NCI-H524 treated with DMSO at 0.1 percent for 48 hours (cell line): ENCODE measurements around the gene BACH2.
"Not testable (repeated sequence)": the region's sequence is repeated elsewhere in the genome, so short reads cannot be mapped to it uniquely, and the experiment has no call there.

Source experiments
- DNase-seq: peaks from one replicate; lab custom pipeline; 2025; lab: John Stamatoyannopoulos, UW

Gene BACH2

GRCh38 chr6:90151576-90152422 lies 144.8 kb downstream of the BACH2 start:
- no peak for DNase-seq

DNA sequence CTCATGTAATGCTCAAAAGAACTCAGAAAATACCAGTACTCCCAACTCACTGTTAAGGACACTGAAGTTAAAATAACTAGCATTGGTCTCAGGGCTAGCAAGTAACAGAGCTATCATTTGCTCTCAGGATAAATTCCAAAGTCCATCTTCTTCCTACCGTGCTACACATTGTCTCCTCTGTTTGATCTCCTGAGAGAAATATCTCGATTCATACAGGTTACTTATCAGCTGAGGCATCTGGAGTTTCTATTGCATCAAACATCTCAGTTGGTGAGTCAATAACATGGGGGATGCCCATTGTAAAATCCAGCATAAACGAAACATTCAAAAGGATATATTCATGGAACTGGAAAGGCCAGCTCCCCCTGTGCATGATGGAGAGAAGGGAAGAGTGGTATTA lies 147.4 kb downstream of the BACH2 start:
- no peak for DNase-seq

DNA sequence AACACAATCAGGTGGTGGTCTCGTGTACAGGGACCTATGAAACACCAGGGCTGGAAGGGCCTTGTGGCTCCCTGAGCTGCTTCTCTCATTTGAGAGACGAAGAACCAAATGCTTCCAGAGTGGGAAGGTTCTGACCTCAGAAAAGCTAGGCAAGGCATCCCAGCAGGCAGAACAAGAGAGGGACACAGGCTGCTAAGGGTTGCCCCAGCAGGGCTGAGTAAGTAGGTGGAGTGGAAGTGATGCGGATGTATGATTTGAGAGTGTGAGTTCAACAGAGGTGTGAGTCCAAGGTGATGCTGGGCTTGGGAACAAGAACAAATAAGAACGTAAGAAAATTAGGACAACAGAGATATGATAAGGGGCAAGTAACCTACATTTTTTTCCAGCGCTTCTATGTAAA lies 147.8 kb downstream of the BACH2 start:
- DNase-seq = no peak

DNA sequence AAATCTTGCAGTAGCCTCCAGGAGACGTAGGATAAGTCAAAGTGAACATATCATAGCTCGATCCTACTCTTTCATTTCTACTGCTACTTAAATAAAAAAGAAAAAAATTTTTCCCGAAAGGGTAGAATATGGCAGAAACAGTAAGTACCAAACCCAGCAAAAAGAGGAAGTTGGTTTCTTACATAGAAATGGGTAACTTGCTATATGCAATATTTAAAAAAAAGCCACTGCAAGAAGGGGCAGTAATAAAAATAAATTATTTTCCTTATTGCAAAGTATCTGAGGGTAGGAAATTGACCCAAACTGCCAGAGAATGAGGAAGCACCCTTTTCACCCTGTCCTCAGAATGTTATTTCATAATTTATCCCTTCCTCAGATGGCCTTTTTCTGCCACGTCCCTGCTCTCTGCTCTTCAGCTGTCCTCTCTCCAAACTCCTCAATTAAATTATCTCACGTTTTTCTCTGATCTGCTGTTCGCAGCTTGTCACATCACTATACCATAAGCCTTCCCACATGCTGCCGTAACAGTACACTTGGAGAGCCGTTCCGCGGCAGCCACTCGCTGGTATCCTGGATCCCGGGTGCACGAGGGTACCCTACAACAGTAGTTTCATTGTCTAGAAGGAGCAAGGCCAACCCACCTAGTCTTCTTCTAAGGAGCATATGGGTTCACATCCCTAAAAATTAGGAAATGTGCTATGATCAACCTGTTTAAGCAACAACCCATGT lies 149.6 kb downstream of the BACH2 start:
- no peak for DNase-seq

DNA sequence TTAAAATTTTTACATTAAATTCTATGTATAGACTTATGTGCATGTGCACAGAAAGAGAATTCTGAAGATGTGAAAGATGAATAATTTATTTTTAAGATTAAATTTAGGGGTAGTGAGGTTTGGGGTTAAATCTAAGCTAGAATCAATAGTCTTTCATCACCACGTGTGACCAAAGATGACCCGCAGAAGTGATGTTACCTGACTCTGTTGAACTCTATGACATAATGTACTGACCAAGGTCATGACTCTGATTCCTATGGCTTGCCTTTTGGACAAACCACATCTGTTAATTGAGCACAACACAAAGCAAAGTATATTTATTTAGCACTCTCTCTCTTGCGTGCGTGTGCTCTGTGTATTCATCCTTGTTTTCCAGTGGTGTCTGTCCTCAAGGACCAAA lies 150.6 kb downstream of the BACH2 start:
- DNase-seq = no peak

DNA sequence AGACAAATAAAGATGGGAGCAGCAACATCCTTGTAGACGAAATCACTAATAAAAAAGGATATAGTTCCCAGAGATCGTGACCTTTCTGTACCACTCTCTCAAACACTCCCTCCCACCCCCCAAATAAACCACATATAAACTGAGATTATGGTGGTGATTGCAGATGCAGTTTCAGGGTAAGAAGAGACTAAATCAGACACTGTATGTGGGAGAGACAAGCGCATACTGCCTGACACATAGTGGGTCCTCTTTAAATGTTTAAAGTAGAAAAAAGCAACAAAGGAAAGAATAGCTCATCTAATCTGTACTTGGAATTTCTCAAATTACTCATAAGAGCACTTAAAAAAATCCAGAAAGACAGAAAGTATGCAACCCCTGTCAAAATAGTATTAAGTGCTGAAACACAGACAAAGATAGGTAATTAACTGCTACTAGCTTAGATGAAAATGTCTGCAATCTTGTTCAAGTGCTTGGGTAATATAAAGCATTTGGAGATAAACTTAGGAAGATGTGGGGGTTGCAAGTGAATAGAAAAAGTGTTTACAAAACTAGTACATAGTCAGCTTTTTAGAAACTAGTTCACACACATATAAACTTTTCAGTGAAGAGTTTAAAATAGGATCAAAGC lies 151.6 kb downstream of the BACH2 start:
- no peak for DNase-seq

DNA sequence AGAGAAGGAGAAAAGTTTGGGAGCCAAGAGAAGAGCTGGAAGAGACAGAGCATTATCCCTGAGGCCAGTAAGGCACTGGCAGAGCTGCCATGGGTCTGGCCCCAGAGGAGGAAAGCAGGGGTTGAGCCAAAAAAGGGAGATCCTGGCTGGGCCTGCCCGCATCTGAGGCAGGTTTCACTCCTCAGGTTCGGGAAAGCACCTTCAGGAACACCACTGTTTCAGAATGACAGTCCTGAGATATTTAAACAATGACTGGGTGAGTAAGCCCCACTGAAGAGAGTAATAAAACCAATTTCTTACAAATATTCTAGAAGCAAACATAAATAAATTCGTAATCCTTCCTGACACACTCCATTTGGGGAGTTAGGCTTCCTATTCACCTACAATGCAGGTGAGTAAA lies 152.2 kb downstream of the BACH2 start:
- DNase-seq = no peak

- no peak for DNase-seq
These were observed 156.0 kb downstream of the BACH2 start for GRCh38 chr6:90140683-90141082.

DNA sequence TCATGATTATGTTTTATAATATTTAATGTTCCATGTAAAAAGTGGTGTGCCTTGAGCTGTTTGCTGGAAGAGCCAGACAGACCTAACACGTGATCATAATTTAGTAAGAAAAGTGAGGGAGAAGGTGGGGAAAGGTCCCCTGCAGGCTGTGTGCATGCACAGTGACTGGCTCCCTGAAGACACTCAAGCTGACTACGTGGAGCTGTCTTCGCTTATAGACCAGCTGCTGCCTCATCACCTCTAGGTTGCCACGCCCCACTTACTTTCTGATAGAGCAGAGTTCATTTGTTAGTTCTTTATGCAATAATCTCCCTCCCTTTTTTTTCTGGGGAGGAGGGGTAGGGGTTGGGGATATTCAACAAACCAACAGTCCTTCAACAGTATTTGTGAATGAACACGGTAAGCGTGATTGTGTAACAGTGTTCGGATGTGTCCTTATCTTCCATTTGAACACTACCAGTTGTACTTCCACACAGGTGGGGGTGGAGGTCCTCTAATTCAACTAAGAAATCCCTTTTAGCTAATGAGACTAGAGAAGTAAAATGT lies 157.3 kb downstream of the BACH2 start:
- no peak for DNase-seq

DNA sequence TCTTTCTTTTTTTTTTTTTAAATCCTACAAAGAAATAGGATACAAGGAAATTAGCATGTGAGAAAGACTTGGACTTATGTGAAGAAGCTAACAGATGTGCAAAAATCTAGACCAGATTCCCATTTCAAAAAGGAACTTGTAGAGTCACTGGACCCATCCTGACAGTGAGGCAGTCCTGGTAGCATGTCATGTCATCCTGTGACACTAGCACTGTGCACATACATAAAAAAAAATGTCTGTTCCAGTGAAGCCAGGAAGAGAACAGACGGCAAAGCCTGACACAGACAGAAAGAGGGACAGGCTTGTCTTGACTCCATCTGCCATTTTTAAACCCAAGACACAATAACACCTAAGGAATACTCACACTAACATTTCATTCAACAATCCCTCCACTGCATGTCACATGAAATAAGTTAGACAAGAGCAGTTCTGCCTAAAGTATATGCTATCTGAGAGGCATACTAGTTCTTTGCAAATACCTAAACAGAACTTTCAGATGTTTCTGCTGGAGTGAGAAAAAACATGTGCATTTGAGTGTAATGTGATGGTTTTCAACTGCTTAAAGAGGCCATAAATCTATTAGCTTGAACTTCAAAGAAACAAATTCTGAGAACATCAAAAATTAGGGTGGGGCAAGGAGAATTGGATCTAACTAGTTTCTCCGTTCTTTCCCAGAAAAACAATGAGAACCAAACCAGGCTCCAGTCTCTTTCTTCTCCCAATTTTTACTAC lies 159.6 kb downstream of the BACH2 start:
- DNase-seq = no peak

- no peak for DNase-seq
These were observed 160.5 kb downstream of the BACH2 start for GRCh38 chr6:90136176-90136575.

- DNase-seq = no peak
These were observed 161.0 kb downstream of the BACH2 start for GRCh38 chr6:90135667-90136066.

- DNase-seq = not testable (repeated sequence)
These were observed 163.0 kb downstream of the BACH2 start for GRCh38 chr6:90133664-90134063.

GRCh38 chr6:90131614-90132423 lies 164.8 kb downstream of the BACH2 start:
- DNase-seq = no peak

- DNase-seq = no peak
These were observed 165.5 kb downstream of the BACH2 start for GRCh38 chr6:90131125-90131524.

DNA sequence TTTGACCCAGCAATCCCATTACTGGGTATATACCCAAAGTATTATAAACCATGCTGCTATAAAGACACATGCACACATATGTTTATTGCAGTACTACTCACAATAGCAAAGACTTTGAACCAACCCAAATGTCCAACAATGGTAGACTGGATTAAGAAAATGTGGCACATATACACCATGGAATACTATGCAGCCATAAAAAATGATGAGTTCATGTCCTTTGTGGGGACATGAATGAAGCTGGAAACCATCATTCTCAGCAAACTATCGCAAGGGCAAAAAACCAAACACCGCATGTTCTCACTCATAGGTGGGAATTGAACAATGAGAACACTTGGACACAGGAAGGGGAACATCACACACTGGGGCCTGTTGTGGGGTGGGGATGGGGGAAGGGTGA lies 168.0 kb downstream of the BACH2 start:
- not testable (repeated sequence) for DNase-seq

DNA sequence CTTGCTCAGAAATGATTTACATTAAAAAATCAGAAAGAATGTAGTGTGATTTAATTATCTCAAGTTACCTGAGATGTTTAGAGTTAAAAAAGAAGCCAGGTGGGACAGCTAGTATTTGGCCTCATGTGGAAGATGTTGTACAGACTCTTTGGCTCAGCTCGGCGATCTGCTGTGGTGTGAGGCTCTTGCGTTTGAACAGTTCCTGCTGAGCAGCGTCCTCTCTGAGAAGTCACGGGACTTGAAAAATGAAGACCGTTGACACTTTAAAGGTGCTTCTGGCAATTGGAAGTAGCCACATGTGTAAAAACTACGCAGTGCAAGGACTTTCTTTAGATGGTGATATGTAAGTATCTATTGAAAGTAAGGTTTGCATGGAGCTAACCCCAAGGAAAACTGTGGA lies 169.0 kb downstream of the BACH2 start:
- no peak for DNase-seq

GRCh38 chr6:90126839-90127238 lies 169.8 kb downstream of the BACH2 start:
- DNase-seq = no peak

- no peak for DNase-seq
These were observed 170.5 kb downstream of the BACH2 start for GRCh38 chr6:90126181-90126580.

DNA sequence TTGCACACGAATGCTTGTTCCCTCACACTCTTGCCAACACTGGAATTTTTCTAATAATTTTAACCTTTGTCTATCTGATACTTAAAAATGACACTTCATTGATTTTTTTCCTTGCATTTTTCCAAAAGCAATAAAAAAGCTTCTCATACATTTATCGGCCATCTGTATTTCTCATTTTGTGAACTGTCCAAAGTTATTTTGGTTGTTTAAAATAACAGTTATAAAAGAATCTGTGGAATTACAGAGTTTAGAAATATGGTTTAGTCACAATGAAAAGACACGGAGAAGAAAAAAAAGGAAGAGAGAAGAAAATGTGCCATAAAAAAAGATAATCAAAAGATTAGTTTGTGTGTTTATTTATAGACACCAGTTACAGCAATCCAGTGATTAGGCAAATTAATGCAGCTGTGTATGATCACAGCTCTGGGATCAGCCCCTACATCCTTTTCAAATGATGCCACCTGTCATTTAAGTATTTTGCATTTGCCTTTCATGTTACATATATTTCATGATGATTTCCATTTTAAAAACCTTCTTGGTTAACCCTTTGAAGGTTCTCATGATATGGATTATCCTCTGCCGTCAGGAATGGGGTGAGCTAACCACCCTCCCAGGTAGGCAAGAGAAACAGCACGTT lies 171.7 kb downstream of the BACH2 start:
- no peak for DNase-seq

DNA sequence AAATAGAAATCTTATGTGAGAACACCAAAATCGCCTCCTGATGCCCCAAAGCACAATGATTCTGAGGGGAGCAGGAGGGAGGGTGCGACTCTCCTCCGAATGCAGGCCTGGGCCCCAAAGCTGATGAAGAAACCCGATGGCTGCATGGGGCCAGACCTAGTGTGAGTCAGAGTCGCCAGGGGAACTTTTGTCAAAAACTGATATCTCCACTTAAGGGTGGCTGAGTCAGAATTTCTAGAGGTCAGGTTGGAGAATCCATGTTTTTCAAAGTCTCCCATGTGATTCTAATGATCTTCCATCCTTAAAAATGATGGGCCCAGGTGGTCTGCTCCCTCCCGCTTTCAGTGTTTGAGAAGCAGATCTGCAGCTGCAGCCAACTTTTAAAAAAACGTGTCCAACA lies 172.8 kb downstream of the BACH2 start:
- DNase-seq = no peak
